ENCODE data around the gene TIGD6.

DNA sequence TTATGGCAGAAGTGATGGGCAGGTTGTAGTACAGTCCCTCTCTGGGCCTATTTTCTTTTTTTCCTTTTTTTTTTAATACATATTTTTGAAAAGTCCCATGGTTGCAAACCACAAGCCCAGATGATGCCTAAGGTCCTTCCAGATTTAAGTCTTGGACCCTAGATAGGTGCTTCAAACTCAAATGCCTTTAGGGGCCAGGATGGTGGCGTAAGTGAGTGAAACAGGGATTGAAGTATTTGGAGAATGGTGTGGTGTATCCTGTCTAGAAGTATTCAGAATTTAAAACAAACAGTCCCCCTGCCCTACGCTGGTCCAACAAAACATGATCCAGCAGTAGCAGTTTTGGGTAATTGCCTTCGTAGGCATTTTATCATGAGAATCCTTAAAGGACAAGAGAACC is 2.2 kb downstream of the TIGD6 start:
- TF ChIP-seq, protein P1, sequence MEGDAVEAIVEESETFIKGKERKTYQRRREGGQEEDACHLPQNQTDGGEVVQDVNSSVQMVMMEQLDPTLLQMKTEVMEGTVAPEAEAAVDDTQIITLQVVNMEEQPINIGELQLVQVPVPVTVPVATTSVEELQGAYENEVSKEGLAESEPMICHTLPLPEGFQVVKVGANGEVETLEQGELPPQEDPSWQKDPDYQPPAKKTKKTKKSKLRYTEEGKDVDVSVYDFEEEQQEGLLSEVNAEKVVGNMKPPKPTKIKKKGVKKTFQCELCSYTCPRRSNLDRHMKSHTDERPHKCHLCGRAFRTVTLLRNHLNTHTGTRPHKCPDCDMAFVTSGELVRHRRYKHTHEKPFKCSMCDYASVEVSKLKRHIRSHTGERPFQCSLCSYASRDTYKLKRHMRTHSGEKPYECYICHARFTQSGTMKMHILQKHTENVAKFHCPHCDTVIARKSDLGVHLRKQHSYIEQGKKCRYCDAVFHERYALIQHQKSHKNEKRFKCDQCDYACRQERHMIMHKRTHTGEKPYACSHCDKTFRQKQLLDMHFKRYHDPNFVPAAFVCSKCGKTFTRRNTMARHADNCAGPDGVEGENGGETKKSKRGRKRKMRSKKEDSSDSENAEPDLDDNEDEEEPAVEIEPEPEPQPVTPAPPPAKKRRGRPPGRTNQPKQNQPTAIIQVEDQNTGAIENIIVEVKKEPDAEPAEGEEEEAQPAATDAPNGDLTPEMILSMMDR (IDR thresholded peaks at IDR 0.05; ENCODE audit: low read depth, low read length, poor library complexity, severe bottlenecking) = no peak
- no peak for TF ChIP-seq EZH2phosphoT487 (IDR thresholded peaks at IDR 0.05; ENCODE audit: borderline replicate concordance, low read length)

All from DOHH2 (cell line).